K562 (cell line): ENCODE results near the gene SDC1. TPM values are rescaled to one million over a fixed set of nuclear protein-coding genes. Genes with fewer than 3 reads are reported as not detected.

Experiments
- ATAC-seq: fragments of 200-7000 bp; cut with Tn5 transposase; 3 replicates; pipeline ENCODE4 v1.9.1; 2020; ENCODE audit warnings: moderate library complexity
- BruUV-seq: library from RNA; stranded (reverse); fragments of 400-500 nt; replicated peaks from 2 replicates; lab custom pipeline; 2021; lab: Mats Ljungman, UMichigan
- CTCF ChIA-PET: fragments of 300-600 bp; formaldehyde crosslinking; extraction: SDS; loops from one replicate; lab custom pipeline; 2021; ENCODE audit warnings: low intra/inter-chr PET ratio; lab: Yijun Ruan, JAX
- POLR2A ChIA-PET: fragments of 300-600, 350-650 bp; sonication (Branson Sonifier 250); formaldehyde crosslinking; extraction: SDS; loops from one replicate; lab custom pipeline; 2021; ENCODE audit warnings: antibody characterized with exemption, inconsistent platforms; lab: Yijun Ruan, JAX
- DNase-seq, 4 experiments: peaks; one replicate each; pipeline versions ENCODE4 v3.0.0 to v3.0.0-alpha.2; 2011 to 2018; ENCODE audit warnings: low spot score in 3 of 4, mixed read lengths in 3 of 4; ENCODE audit errors: extremely low read depth in 1 of 4
- FAIRE-seq: peaks from 2 replicates; lab custom pipeline; 2011; peaks lifted over from hg19 to GRCh38; lab: Jason Lieb, UNC
- H2AFZ ChIP-seq: 2 replicates; pipeline ENCODE4 v1.6.0; 2011; ENCODE audit warnings: low read depth, low read length, control low read depth, inconsistent platforms
- H3K27ac ChIP-seq: fragments of 200-600 bp; 3 replicates; pipeline ENCODE4 v1.8.0; 2011; ENCODE audit warnings: low read depth, mild to moderate bottlenecking, control low read depth, inconsistent platforms, low read length, moderate library complexity, mixed read lengths; ENCODE audit errors: extremely low read depth
- H3K27me3 ChIP-seq, 2 experiments: fragments of 300-600 bp in 1 of 2; 2 replicates in 1 of 2; 3 replicates in 1 of 2; pipeline versions ENCODE4 v1.6.0 to v1.8.0; 2011; ENCODE audit warnings: inconsistent platforms in 2 of 2, low read length in 2 of 2, mild to moderate bottlenecking in 1 of 2, mixed read lengths in 1 of 2, moderate library complexity in 1 of 2; ENCODE audit not compliant: control insufficient read depth in 2 of 2, insufficient read depth in 2 of 2
- H3K36me3 ChIP-seq: fragments of 300-600 bp; 3 replicates; pipeline ENCODE4 v1.8.0; 2011; ENCODE audit warnings: mild to moderate bottlenecking, low read length, inconsistent platforms; ENCODE audit not compliant: control insufficient read depth, insufficient read depth
- H3K4me1 ChIP-seq, 2 experiments: fragments of 200-600 bp in 1 of 2; replicated peaks in 1 of 2; 2 replicates in 1 of 2; 3 replicates in 1 of 2; pipeline versions ENCODE4 v1.5.1 to v1.8.0; 2011; ENCODE audit warnings: inconsistent platforms in 2 of 2, low read length in 2 of 2, mild to moderate bottlenecking in 1 of 2, mixed read lengths in 1 of 2, moderate library complexity in 1 of 2; ENCODE audit not compliant: control insufficient read depth in 2 of 2, insufficient read depth in 2 of 2
- H3K4me2 ChIP-seq: 2 replicates; pipeline ENCODE4 v1.6.1; 2011; ENCODE audit warnings: low read length, control low read depth, inconsistent platforms, mixed read lengths; ENCODE audit not compliant: insufficient read depth
- H3K4me3 ChIP-seq: fragments of 200-600 bp; sonication (generic), shearing (Covaris generic); 2 replicates; pipeline ENCODE4 v1.5.1; 2016; ENCODE audit warnings: control low read depth, inconsistent platforms
- H3K79me2 ChIP-seq: fragments of 200-600 bp; 3 replicates; pipeline ENCODE4 v1.8.0; 2011; ENCODE audit warnings: low read length, inconsistent platforms; ENCODE audit not compliant: control insufficient read depth, insufficient read depth
- H3K9ac ChIP-seq, 2 experiments: 2 replicates each; pipeline versions ENCODE4 v1.6.0 to v1.6.1; 2011; ENCODE audit warnings: low read depth in 2 of 2, low read length in 2 of 2, control low read depth in 1 of 2, inconsistent platforms in 1 of 2, mild to moderate bottlenecking in 1 of 2, mixed read lengths in 1 of 2; ENCODE audit not compliant: insufficient read depth in 1 of 2
- H3K9me1 ChIP-seq: one replicate; pipeline ENCODE4 v1.6.0; 2011; ENCODE audit warnings: inconsistent platforms, mild to moderate bottlenecking, low read length, moderate library complexity; ENCODE audit not compliant: control insufficient read depth, insufficient read depth
- H3K9me3 ChIP-seq: replicated peaks from 2 replicates; pipeline ENCODE4 v1.5.1; 2011; ENCODE audit warnings: low read depth, low read length, inconsistent platforms; ENCODE audit not compliant: control insufficient read depth, insufficient read depth
- H4K20me1 ChIP-seq: replicated peaks from 2 replicates; pipeline ENCODE4 v1.6.1; 2011; ENCODE audit warnings: low read length, inconsistent platforms, mixed read lengths; ENCODE audit not compliant: control insufficient read depth, insufficient read depth
- DACH1 ChIP-seq: fragments of 450-650 bp; IDR thresholded peaks from 2 replicates; pipeline ENCODE4 v1.6.1; 2018; ENCODE audit not compliant: partially characterized antibody
- RBM14 ChIP-seq: fragments of 200-400 bp; formaldehyde crosslinking; IDR thresholded peaks from 2 replicates; pipeline ENCODE4 v1.6.1; 2018; ENCODE audit warnings: low read depth, mild to moderate bottlenecking, low read length, moderate library complexity, borderline replicate concordance; ENCODE audit not compliant: insufficient read depth
- ZNF143 ChIP-seq: sonication (generic); formaldehyde crosslinking; IDR thresholded peaks from 2 replicates; pipeline ENCODE4 v1.9.0; 2022; ENCODE audit warnings: mild to moderate bottlenecking, missing genetic modification reagents
- ZNF3 ChIP-seq: fragments of 250-450 bp; sonication (Bioruptor Pico); IDR thresholded peaks from 2 replicates; pipeline ENCODE4 v1.5.0; 2021; ENCODE audit warnings: mild to moderate bottlenecking, moderate library complexity
- ZNF766 ChIP-seq: fragments of 200-800 bp; sonication (Bioruptor generic); conservative IDR thresholded peaks from 2 replicates; pipeline ENCODE4 v1.6.1; 2016; ENCODE audit warnings: missing genetic modification characterization, missing compliant biosample characterization
- WGBS: fragments of 100-300 bp; shearing (Covaris generic); methylation state at CpG from one replicate; pipeline ENCODE4 v1.1.6; 2016; ENCODE audit warnings: low coverage, mixed read lengths; ENCODE audit not compliant: insufficient coverage; ENCODE audit errors: missing lambda C conversion rate; 5-methylcytosine and 5-hydroxymethylcytosine counted together
- in situ Hi-C: fragments of 300-500 bp; cut with MboI; formaldehyde crosslinking; loops from 4 replicates; pipeline ENCODE4 v1.15.0; 2018; ENCODE audit warnings: inconsistent platforms, mixed read lengths
- intact Hi-C: fragments of 100-400 bp; cut with micrococcal nuclease; formaldehyde crosslinking; loops from 2 replicates; pipeline ENCODE4 v1.14.2; 2022
- polyA plus RNA-seq, 8 experiments: library from polyadenylated mRNA; depleted of rRNA in 4 of 8; stranded (reverse) in 5 of 8; unstranded in 3 of 8; fragments of >200 nt; fragmentation: Nextera tagmentation in 2 of 8; fragmentation: Illumina TruSeq in 1 of 8; extraction: Ambion mirVana in 2 of 8; extraction: Trizol in 1 of 8; gene quantifications; 2 replicates each; pipeline versions ENCODE4 v1.2.1 to v1.2.3, GENCODE V29; 2011 to 2014; ENCODE audit warnings: inconsistent platforms in 1 of 8, missing spikeins in 1 of 8
- total RNA-seq, 7 experiments: library from RNA; depleted of rRNA in 6 of 7; stranded (reverse); fragments of >200 nt in 6 of 7; fragmentation: Illumina TruSeq in 2 of 7; extraction: Trizol in 2 of 7; gene quantifications; 2 replicates each; pipeline versions ENCODE4 v1.2.1 to v1.2.3, GENCODE V29; 2011 to 2021; ENCODE audit warnings: low replicate concordance in 1 of 7
- TF ChIP-seq, protein P1 (sequence below), 2 experiments: fragments of 450-650 bp in 1 of 2; sonication (generic) in 1 of 2; formaldehyde crosslinking in 1 of 2; IDR thresholded peaks in 1 of 2; conservative IDR thresholded peaks in 1 of 2; 2 replicates each; pipeline versions ENCODE4 v1.6.1 to v1.8.1; 2016 to 2023; ENCODE audit warnings: mild to moderate bottlenecking in 2 of 2, moderate library complexity in 2 of 2, inconsistent platforms in 1 of 2, missing genetic modification reagents in 1 of 2

The SDC1 gene
- total and polyA plus RNA-seq, 9 of the 15 experiments (the other 6 are each of a cell fraction or from before 2014, with no cell fraction given), result 0.06 to 2.7 (median 0.49) TPM

DNA sequence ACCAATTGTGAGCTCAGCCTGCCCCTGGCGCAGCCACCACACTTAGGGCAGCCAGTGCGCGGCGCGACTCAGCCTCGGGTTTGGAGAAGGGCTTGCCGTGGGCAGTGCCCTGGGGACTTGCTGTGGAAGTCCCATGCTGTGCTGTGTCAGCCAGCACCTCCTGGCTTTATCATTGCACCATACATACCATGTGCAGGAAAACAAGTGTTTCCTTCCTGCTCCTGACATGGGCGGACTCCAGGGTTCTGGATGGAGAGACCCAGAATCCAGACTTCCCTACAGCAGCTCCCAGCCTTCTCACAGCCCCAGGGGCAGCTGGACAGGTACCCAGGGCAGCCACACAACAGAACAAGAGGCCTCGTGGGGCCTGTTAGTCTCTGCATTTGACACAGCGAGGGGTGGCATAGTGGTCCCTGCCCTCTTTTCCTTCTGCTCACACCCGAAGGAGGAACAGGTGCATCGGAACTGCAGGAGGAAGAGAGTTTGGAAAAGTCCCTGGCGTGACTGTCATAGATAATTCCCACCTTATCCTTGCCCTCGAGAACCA, 54.2 kb downstream of the SDC1 start:
- H3K4me1 ChIP-seq, result peaks cover 0 to 9% of the 10 kb centered on the region in 2 experiments; a peak in 3 of 5 replicates
- FAIRE-seq (no peak), DNase-seq (no peak), ATAC-seq (no peak)
- in situ Hi-C loops (no loop called here), intact Hi-C loops (no loop called here)
- H3K9me1 ChIP-seq, result no peaks in the 10 kb centered on the region
- TF ChIP-seq, protein P1, sequence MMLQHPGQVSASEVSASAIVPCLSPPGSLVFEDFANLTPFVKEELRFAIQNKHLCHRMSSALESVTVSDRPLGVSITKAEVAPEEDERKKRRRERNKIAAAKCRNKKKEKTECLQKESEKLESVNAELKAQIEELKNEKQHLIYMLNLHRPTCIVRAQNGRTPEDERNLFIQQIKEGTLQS (IDR thresholded peaks at IDR 0.05), result no peak
- TF ChIP-seq, protein P1 (CRISPR knock-in tag; conservative IDR thresholded peaks at IDR 0.05), result no peak
- TF ChIP-seq RBM14 (no peak), ZNF3 (CRISPR knock-in tag) (no peak), DACH1 (no peak), ZNF143 (CRISPR knock-in tag) (no peak), ZNF766 (CRISPR knock-in tag) (no peak)
- WGBS, result 35% methylated on average over 14 of the region's 14 CpGs
- POLR2A ChIA-PET, result interaction anchor here (0.6 to 1.0 kb wide), 2 partner anchors 74 to 131 kb away, joined by 3 read pairs; no protein-coding TSS in a partner anchor
- H3K4me3 ChIP-seq, result no peak overlapping the region
- H3K79me2 ChIP-seq, result no peaks in the 10 kb centered on the region
- H3K36me3 ChIP-seq, result no peaks in the 10 kb centered on the region
- H2AFZ ChIP-seq, result no peak overlapping the region
- H3K9ac ChIP-seq, result no peak overlapping the region
- peaks cover 12 to 76% of the 10 kb centered on the region in 2 experiments for H3K27me3 ChIP-seq
- H4K20me1 ChIP-seq, result no peaks in the 10 kb centered on the region
- H3K27ac ChIP-seq, result no peak overlapping the region
- H3K4me2 ChIP-seq, result no peak overlapping the region
- CTCF ChIA-PET, result no interaction called here
- BruUV-seq, result no TSS peak
- no peaks in the 10 kb centered on the region for H3K9me3 ChIP-seq
